Naive thymus-derived CD4-positive, alpha-beta T cell (primary cell): Measurements from ENCODE around the gene NRXN2. TPM values are rescaled to one million over a fixed set of nuclear protein-coding genes. Genes with fewer than 3 reads are reported as not detected.
"Not testable (repeated sequence)": the region's sequence is repeated elsewhere in the genome, so short reads cannot be mapped to it uniquely, and the experiment has no call there.

Source experiments
- ATAC-seq: fragments of 150-1000 bp; cut with Tn5 transposase; 2 replicates; pipeline ENCODE4 v1.10.0; 2021; ENCODE audit warnings: mild to moderate bottlenecking, moderate library complexity
- CTCF ChIA-PET: fragments of 350-600 bp; sonication (Branson Sonifier 250); formaldehyde crosslinking; loops from one replicate; lab custom pipeline; 2021; ENCODE audit warnings: antibody characterized with exemption; lab: Charles Lee
- POLR2A ChIA-PET: fragments of 350-600 bp; sonication (Branson Sonifier 250); formaldehyde crosslinking; loops from one replicate; lab custom pipeline; 2021; ENCODE audit warnings: antibody characterized with exemption, inconsistent platforms; lab: Charles Lee
- DNase-seq, 9 donors: peaks; one replicate each; pipeline versions ENCODE4 v3.0.0 to v3.0.0-alpha.2; 2020 to 2022; ENCODE audit warnings: mixed read lengths in 1 of 9
- H3K27ac ChIP-seq: one replicate; pipeline ENCODE4 v1.7.0; 2013; ENCODE audit warnings: mild to moderate bottlenecking, low read depth, low read length, moderate library complexity
- H3K27me3 ChIP-seq, 2 donors: one replicate each; pipeline ENCODE4 v1.7.0; 2013; ENCODE audit warnings: low read length in 2 of 2, mild to moderate bottlenecking in 2 of 2, moderate library complexity in 2 of 2; ENCODE audit not compliant: control insufficient read depth in 2 of 2, insufficient read depth in 2 of 2
- H3K36me3 ChIP-seq, 3 experiments: 1 replicate in 2 of 3; 2 replicates in 1 of 3; pipeline ENCODE4 v1.7.0; 2013; ENCODE audit warnings: low read length in 3 of 3, mild to moderate bottlenecking in 3 of 3, moderate library complexity in 1 of 3; ENCODE audit not compliant: insufficient read depth in 3 of 3, control insufficient read depth in 2 of 3
- H3K4me1 ChIP-seq, 2 donors: one replicate each; pipeline ENCODE4 v1.7.0; 2013; ENCODE audit warnings: low read length in 2 of 2, mild to moderate bottlenecking in 2 of 2, moderate library complexity in 1 of 2; ENCODE audit not compliant: control insufficient read depth in 2 of 2, insufficient read depth in 2 of 2
- H3K4me3 ChIP-seq: 2 replicates; pipeline ENCODE4 v1.7.0; 2013; ENCODE audit warnings: mild to moderate bottlenecking, low read length
- H3K9me3 ChIP-seq, 3 experiments: 1 replicate in 2 of 3; 2 replicates in 1 of 3; pipeline ENCODE4 v1.7.0; 2013; ENCODE audit warnings: low read length in 3 of 3; ENCODE audit not compliant: control insufficient read depth in 2 of 3
- H3K27ac Mint-ChIP-seq, 9 donors: one replicate each; pipeline ENCODE4 v1.8.0; 2020 to 2022; ENCODE audit warnings: mixed read lengths in 9 of 9, mild to moderate bottlenecking in 8 of 9, moderate library complexity in 5 of 9, inconsistent platforms in 2 of 9
- H3K27me3 Mint-ChIP-seq, 5 donors: one replicate each; pipeline ENCODE4 v1.8.0; 2021 to 2022; ENCODE audit warnings: mixed read lengths in 5 of 5, mild to moderate bottlenecking in 1 of 5
- H3K36me3 Mint-ChIP-seq, 5 donors: one replicate each; pipeline ENCODE4 v1.8.0; 2020 to 2022; ENCODE audit warnings: mixed read lengths in 5 of 5, mild to moderate bottlenecking in 3 of 5, inconsistent platforms in 1 of 5
- H3K4me1 Mint-ChIP-seq, 7 donors: one replicate each; pipeline ENCODE4 v1.8.0; 2020 to 2022; ENCODE audit warnings: mixed read lengths in 7 of 7, mild to moderate bottlenecking in 3 of 7, inconsistent platforms in 1 of 7
- H3K4me3 Mint-ChIP-seq, 10 donors: one replicate each; pipeline ENCODE4 v1.8.0; 2020 to 2022; ENCODE audit warnings: mild to moderate bottlenecking in 10 of 10, mixed read lengths in 10 of 10, moderate library complexity in 6 of 10, inconsistent platforms in 2 of 10
- H3K9me3 Mint-ChIP-seq, 11 donors: one replicate each; pipeline ENCODE4 v1.8.0; 2020 to 2022; ENCODE audit warnings: mixed read lengths in 11 of 11, mild to moderate bottlenecking in 4 of 11, inconsistent platforms in 1 of 11, moderate library complexity in 1 of 11
- intact Hi-C, 2 donors: fragments of 100-400 bp; cut with micrococcal nuclease; formaldehyde crosslinking; loops; one replicate each; pipeline ENCODE4 v1.15.1; 2023
- polyA plus RNA-seq, 2 donors: library from polyadenylated mRNA; unstranded; fragments of 300-500 nt; fragmentation: Illumina TruSeq; gene quantifications; one replicate each; pipeline ENCODE4 v1.2.3, GENCODE V29; 2021
- total RNA-seq, 6 experiments: library from RNA in 5 of 6; stranded (reverse) in 5 of 6; gene quantifications; 1 replicate in 5 of 6; 2 replicates in 1 of 6; pipeline ENCODE4 v1.2.3 and lab custom pipeline; 2021 to 2026

NRXN2 gene
- total and polyA plus RNA-seq, 7 experiments from 2014 or later = 0.07 to 0.71 (median 0.27) TPM; not detected in 4

DNA sequence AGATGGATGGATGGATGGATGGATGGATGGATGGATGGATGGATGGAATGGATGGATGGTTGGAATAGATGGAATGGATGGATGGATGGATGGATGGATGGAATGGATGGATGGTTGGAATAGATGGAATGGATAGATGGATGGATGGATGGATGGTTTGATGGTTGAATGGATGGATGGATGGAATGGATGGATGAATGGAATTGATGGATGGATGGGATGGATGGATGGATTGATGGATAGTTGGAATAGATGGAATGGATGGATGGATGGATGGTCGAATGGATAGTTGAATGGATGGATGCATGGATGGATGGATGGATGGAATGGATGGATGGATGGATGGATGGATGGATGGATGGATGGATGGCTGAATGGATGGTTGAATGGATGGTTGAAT is 127.1 kb downstream of the NRXN2 start:
- ATAC-seq, H3K4me1 Mint-ChIP-seq, H3K9me3 ChIP-seq, intact Hi-C loops, H3K4me1 ChIP-seq, H3K27me3 ChIP-seq, POLR2A ChIA-PET, DNase-seq, H3K9me3 Mint-ChIP-seq, CTCF ChIA-PET, H3K36me3 Mint-ChIP-seq, H3K4me3 ChIP-seq, H3K36me3 ChIP-seq, H3K4me3 Mint-ChIP-seq, H3K27ac Mint-ChIP-seq, H3K27ac ChIP-seq, H3K27me3 Mint-ChIP-seq: not testable (repeated sequence)

DNA sequence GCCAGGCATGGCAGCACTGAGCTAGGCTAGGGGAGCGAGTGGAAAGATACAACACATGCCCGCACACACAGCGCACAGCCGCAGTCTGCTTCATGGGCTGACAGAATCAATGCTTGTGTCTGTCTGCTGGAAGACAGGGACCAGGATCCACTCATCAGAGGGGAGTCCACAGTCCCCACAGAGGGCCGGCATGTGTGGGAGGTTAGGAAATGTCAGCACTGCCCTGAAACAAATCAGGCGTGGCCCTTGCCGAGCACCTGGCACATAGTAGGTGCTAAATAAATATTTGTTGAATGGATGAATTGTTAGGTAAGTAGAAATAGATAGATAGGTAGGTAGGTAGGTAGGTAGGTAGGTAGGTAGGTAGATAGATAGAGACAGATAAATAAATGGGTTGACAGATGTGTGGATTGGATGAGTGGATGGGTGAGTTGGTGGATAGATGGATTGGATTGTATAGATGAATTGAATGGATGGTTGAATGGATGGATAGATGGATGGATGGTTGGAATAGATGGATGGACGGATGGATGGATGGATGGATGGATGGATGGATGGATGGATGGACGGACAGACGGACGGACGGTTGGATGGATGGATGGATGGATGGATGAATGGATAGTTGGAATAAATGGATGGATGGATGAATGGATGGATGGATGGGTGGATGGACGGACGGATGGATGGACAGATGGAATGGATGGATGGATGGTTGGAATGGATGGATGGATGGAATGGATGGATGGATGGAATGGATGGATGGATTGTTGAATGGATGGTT is 128.6 kb downstream of the NRXN2 start:
- Histone ChIP-seq H3K4me3 (no peak overlapping the region), H3K27ac (no peak overlapping the region), H3K36me3 (no peaks in the 10 kb centered on the region), H3K27me3 (no peaks in the 10 kb centered on the region), H3K4me1 (no peaks in the 10 kb centered on the region), H3K9me3 (no peaks in the 10 kb centered on the region)
- Mint-ChIP-seq H3K27ac (no peak overlapping the region), H3K4me1 (no peaks in the 10 kb centered on the region), H3K36me3 (no peaks in the 10 kb centered on the region), H3K9me3 (peaks cover 0 to 1% (median 0%) of the 10 kb centered on the region in 11 donors), H3K4me3 (no peak overlapping the region), H3K27me3 (peaks cover 0 to 3% (median 0%) of the 10 kb centered on the region in 5 donors)
- DNase-seq = no peak
- CTCF ChIA-PET = no interaction called here
- ATAC-seq = no peak
- POLR2A ChIA-PET = no interaction called here
- intact Hi-C loops = no loop called here

DNA sequence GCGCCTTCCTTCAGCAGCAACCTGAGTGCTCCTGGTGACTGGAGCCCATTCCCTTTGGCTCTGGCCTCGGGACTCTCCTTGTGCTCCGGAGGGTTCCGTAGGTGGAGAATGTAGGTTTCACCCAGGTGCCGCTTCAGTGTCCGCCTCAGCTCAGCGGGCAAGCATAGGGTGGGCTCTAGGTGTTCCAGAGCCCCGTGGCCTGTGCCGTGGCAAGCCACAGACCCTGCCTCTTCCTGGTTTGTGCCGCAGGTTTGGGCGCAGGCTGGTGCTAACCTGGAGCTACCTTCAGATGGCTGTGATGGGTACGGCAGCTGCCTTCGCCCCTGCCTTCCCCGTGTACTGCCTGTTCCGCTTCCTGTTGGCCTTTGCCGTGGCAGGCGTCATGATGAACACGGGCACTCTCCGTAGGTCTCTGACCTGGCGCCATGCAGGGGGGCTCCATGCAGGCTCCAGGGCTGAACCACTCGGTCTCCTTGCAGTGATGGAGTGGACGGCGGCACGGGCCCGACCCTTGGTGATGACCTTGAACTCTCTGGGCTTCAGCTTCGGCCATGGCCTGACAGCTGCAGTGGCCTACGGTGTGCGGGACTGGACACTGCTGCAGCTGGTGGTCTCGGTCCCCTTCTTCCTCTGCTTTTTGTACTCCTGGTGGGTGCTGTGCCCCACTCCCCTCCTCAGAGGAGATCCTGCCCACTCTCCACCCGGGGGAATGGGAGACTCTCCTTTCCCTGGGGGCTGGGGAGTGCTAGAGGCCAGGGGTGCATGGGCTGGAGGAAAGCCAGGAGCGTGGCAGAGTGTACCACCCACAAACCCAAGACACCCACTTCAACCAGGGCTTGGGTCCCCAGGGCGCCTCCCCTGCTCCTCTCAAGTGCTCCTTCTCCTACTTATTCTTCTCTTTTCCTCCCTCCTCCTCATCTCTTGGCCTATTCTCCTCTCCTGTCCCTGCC is 129.6 kb downstream of the NRXN2 start:
- Mint-ChIP-seq H3K36me3 (peaks cover 0 to 3% (median 0%) of the 10 kb centered on the region in 5 donors), H3K27ac (no peak overlapping the region), H3K9me3 (peaks cover 1 to 8% (median 3%) of the 10 kb centered on the region in 11 donors), H3K4me1 (no peaks in the 10 kb centered on the region), H3K27me3 (peaks cover 0 to 5% (median 3%) of the 10 kb centered on the region in 5 donors), H3K4me3 (no peak overlapping the region)
- intact Hi-C loops = no loop called here
- Histone ChIP-seq H3K4me3 (no peak overlapping the region), H3K27ac (no peak overlapping the region), H3K27me3 (no peaks in the 10 kb centered on the region), H3K9me3 (no peaks in the 10 kb centered on the region), H3K4me1 (no peaks in the 10 kb centered on the region), H3K36me3 (no peaks in the 10 kb centered on the region)
- ChIA-PET CTCF (interaction anchor here (0.5 kb wide), 1 partner anchor 143 kb away, joined by 7 read pairs; no protein-coding TSS in a partner anchor), POLR2A (no interaction called here)
- ATAC-seq = no peak
- DNase-seq = no peak

DNA sequence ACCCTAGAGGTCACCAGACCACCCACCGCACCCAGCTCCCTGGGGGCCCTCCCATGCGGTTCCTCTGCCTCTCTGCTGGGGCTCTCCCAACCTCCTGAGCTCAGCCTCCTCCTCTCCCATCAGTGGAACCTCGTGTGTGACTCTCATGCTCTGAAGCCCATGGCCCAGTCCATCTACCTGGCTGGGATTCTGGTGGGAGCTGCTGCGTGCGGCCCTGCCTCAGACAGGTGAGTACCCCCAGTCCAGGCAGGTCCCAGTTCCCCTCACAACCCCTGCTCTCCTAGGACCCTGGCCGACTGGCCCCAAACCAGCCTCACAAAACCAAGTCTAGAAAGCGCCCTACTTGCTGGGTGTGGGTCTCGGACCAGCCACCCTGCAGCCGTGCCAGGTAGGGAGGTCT is 130.3 kb downstream of the NRXN2 start:
- no peak overlapping the region for H3K27ac Mint-ChIP-seq
- CTCF ChIA-PET = no interaction called here
- no peak for DNase-seq

DNA sequence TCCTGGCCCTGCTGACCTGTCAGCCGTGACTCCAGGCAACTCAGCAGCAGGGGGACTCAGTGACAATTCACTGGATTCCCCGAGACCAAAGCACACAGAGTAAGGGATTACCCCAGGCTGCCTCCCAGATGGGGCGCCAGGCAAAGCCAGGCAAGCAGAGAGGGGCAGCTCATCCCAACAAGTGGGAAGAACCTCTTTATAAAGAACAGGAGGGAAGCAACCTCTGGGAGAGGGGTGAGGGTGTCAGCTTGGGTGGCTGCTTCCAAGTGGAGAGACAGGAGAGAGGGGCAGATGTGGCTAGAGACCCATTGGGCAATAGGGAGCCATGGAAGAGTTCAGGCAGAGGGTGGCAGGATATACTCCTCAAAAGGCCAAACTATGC is 130.8 kb downstream of the NRXN2 start:
- no peaks in the 10 kb centered on the region for H3K36me3 ChIP-seq

More for the DNA sequence above, 130.3 kb downstream of the NRXN2 start:
- H3K27me3 ChIP-seq = no peaks in the 10 kb centered on the region
- no peak overlapping the region for H3K4me3 ChIP-seq
- Mint-ChIP-seq H3K9me3 (peaks cover 8 to 16% (median 10%) of the 10 kb centered on the region in 11 donors), H3K27me3 (peaks cover 0 to 11% (median 10%) of the 10 kb centered on the region in 5 donors), H3K4me1 (no peaks in the 10 kb centered on the region), H3K36me3 (peaks cover 0 to 10% (median 0%) of the 10 kb centered on the region in 5 donors), H3K4me3 (no peak overlapping the region)
- no peaks in the 10 kb centered on the region for H3K36me3 ChIP-seq
- POLR2A ChIA-PET = no interaction called here
- no peaks in the 10 kb centered on the region for H3K4me1 ChIP-seq
- no peak overlapping the region for H3K27ac ChIP-seq
- intact Hi-C loops = no loop called here
- ATAC-seq = no peak
- no peaks in the 10 kb centered on the region for H3K9me3 ChIP-seq

DNA sequence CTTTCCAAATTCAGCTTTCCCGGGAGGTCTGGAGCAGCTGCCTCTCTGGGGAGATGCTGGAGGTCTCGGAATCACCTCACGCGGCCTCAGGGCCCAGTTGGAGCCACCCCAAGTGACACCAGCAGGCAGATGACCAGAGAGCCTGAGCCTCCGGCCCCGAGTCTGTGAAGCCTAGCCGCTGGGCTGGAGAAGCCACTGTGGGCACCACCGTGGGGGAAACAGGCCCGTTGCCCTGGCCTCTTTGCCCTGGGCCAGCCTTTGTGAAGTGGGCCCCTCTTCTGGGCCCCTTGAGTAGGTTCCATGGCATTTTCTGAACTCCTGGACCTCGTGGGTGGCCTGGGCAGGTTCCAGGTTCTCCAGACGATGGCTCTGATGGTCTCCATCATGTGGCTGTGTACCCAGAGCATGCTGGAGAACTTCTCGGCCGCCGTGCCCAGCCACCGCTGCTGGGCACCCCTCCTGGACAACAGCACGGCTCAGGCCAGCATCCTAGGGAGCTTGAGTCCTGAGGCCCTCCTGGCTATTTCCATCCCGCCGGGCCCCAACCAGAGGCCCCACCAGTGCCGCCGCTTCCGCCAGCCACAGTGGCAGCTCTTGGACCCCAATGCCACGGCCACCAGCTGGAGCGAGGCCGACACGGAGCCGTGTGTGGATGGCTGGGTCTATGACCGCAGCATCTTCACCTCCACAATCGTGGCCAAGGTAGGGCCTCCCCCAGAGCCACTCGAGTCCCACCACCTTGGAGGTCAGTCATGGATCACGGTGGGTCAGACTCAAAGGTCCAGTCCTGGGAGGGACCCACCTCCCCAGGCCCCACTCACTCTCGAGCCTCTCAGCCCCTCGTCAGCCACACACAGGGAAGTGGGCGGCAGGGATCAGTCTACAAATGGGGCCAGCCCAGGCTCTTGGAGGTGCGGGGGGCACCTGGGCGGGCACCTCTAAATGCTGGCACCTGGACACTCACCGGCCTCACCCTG is 131.5 kb downstream of the NRXN2 start:
- intact Hi-C loops = no loop called here
- H3K36me3 ChIP-seq = no peaks in the 10 kb centered on the region
- no peak overlapping the region for H3K27ac Mint-ChIP-seq
- CTCF ChIA-PET = no interaction called here
- H3K4me3 ChIP-seq = no peak overlapping the region
- H3K9me3 Mint-ChIP-seq = peaks cover 9 to 19% (median 11%) of the 10 kb centered on the region in 11 donors
- H3K27ac ChIP-seq = no peak overlapping the region
- H3K36me3 Mint-ChIP-seq = peaks cover 0 to 10% (median 0%) of the 10 kb centered on the region in 5 donors
- POLR2A ChIA-PET = no interaction called here
- H3K9me3 ChIP-seq = no peaks in the 10 kb centered on the region
- ATAC-seq (no peak), DNase-seq (no peak)
- H3K27me3 Mint-ChIP-seq = peaks cover 0 to 14% (median 10%) of the 10 kb centered on the region in 5 donors
- no peak overlapping the region for H3K4me3 Mint-ChIP-seq
- no peaks in the 10 kb centered on the region for H3K27me3 ChIP-seq
- no peaks in the 10 kb centered on the region for H3K4me1 Mint-ChIP-seq
- no peaks in the 10 kb centered on the region for H3K4me1 ChIP-seq

More for the DNA sequence above, 130.8 kb downstream of the NRXN2 start:
- ATAC-seq = no peak
- Mint-ChIP-seq H3K9me3 (peaks cover 8 to 19% (median 11%) of the 10 kb centered on the region in 11 donors), H3K27ac (no peak overlapping the region), H3K36me3 (peaks cover 0 to 10% (median 0%) of the 10 kb centered on the region in 5 donors), H3K4me1 (no peaks in the 10 kb centered on the region), H3K27me3 (peaks cover 0 to 12% (median 10%) of the 10 kb centered on the region in 5 donors), H3K4me3 (no peak overlapping the region)
- intact Hi-C loops = no loop called here
- Histone ChIP-seq H3K27me3 (no peaks in the 10 kb centered on the region), H3K4me3 (no peak overlapping the region), H3K9me3 (no peaks in the 10 kb centered on the region), H3K4me1 (no peaks in the 10 kb centered on the region), H3K27ac (no peak overlapping the region)
- no peak for DNase-seq
- POLR2A ChIA-PET = no interaction called here
- CTCF ChIA-PET = no interaction called here
